ENCODE data around the gene KATNB1. TPM values are rescaled to one million over a fixed set of nuclear protein-coding genes. Genes with fewer than 3 reads are reported as not detected.
"Not testable (repeated sequence)": the region's sequence is repeated elsewhere in the genome, so short reads cannot be mapped to it uniquely, and the experiment has no call there.

The KATNB1 gene
- total RNA-seq, 1 donor from 2014 or later: 47.4 TPM

DNA sequence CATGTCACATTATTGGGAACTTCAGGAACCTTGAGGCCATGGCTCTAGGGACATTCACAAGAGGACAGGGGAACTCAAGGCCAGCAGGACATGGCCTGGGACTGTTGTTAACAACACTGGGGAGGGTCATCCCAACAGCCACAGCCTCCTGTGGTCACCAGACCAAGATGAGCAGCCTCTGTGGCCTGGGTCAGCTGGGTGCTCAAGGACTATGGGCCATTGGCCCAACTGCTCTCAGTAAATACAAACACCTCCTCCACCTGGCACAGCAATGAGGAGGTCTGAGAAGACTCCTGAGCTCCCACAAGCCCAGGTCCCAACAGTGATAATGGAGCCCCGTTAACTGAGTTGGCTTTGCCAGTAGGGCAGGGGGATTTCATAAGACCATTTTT is 45.8 kb downstream of the KATNB1 start:
- Mint-ChIP-seq H3K9me3 (no peaks in the 10 kb centered on the region), H3K27me3 (ENCODE audit: low read depth) (no peaks in the 10 kb centered on the region), H3K36me3 (ENCODE audit: low read depth) (no peaks in the 10 kb centered on the region), H3K27ac (ENCODE audit: unreplicated experiment) (no peak overlapping the region), H3K4me1 (no peaks in the 10 kb centered on the region), H3K4me3 (no peak overlapping the region)
- DNase-seq (ENCODE audit: low read depth, low spot score): no peak
- TF ChIP-seq, protein P1, sequence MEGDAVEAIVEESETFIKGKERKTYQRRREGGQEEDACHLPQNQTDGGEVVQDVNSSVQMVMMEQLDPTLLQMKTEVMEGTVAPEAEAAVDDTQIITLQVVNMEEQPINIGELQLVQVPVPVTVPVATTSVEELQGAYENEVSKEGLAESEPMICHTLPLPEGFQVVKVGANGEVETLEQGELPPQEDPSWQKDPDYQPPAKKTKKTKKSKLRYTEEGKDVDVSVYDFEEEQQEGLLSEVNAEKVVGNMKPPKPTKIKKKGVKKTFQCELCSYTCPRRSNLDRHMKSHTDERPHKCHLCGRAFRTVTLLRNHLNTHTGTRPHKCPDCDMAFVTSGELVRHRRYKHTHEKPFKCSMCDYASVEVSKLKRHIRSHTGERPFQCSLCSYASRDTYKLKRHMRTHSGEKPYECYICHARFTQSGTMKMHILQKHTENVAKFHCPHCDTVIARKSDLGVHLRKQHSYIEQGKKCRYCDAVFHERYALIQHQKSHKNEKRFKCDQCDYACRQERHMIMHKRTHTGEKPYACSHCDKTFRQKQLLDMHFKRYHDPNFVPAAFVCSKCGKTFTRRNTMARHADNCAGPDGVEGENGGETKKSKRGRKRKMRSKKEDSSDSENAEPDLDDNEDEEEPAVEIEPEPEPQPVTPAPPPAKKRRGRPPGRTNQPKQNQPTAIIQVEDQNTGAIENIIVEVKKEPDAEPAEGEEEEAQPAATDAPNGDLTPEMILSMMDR (conservative IDR thresholded peaks at IDR 0.05): no peak

DNA sequence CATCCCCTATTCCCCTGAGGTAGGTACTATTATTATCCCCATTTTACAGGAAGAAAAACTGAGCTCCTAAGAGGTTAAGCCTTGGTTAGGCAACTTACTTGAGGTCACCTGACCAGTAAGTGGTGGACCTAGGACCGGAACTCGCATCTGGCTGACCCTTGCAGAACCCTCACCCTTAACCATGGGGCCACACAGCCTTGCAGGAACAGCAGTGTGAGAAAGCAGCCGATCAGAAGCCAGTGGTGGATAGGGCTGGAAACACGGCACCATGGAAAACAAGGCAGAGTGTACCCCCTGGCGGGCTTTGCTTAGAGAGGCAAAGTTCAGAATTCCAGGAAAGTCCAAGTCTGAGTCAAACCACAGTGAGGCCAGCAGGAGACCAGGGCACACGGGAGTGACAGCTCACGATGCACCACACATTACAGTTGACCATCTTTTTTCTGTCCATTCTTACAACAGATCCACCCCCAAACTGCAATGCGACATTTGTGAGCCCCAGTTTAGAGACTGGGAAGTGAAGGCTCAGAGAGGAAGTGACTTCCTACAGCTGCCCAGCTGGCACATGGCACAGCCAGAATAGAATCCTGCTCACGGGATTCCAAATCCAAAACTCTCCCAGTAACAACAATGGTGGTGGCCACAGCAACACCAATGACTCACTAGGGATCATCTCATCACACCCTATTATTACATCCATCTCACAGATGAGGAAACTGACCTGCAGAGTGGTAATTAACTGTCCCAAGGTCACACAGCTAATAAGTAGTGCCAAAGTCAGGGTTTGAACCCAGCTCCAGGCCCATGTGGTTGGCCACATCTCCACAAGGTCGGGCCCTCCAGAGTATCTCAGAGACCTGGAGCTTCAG is 46.4 kb downstream of the KATNB1 start:
- no peak overlapping the region for H3K4me3 Mint-ChIP-seq
- TF ChIP-seq, protein P1 (conservative IDR thresholded peaks at IDR 0.05): no peak
- H3K27me3 Mint-ChIP-seq (ENCODE audit: low read depth): no peaks in the 10 kb centered on the region
- no peaks in the 10 kb centered on the region for H3K4me1 Mint-ChIP-seq
- DNase-seq (ENCODE audit: low read depth, low spot score): no peak
- H3K27ac Mint-ChIP-seq (ENCODE audit: unreplicated experiment): peak overlapping the region; percentile 40
- H3K36me3 Mint-ChIP-seq (ENCODE audit: low read depth): no peaks in the 10 kb centered on the region
- H3K9me3 Mint-ChIP-seq: no peaks in the 10 kb centered on the region

DNA sequence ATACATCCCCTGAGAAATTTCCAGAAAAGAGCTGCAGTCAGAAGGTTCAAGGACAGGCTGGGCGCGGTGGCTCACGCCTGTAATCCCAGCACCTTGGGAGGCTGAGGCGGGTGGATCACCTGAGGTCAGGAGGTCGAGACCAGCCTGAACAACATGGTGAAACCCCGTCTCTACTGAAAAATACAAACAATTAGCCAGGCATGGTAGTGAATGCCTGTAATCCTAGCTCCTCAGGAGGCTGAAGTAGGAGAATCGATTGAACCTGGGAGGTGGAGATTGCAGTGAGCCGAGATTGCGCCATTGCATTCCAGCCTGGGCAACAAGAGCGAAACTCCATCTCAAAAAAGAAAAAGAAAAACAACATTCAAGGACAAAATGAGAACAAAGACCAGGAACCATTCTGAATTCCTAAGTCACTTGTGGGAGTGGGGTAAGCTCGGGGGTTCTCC is 47.1 kb downstream of the KATNB1 start:
- DNase-seq (ENCODE audit: low read depth, low spot score); H3K27me3 Mint-ChIP-seq (ENCODE audit: low read depth); H3K4me3 Mint-ChIP-seq; H3K27ac Mint-ChIP-seq (ENCODE audit: unreplicated experiment); H3K36me3 Mint-ChIP-seq (ENCODE audit: low read depth); H3K9me3 Mint-ChIP-seq; H3K4me1 Mint-ChIP-seq: not testable (repeated sequence)

DNA sequence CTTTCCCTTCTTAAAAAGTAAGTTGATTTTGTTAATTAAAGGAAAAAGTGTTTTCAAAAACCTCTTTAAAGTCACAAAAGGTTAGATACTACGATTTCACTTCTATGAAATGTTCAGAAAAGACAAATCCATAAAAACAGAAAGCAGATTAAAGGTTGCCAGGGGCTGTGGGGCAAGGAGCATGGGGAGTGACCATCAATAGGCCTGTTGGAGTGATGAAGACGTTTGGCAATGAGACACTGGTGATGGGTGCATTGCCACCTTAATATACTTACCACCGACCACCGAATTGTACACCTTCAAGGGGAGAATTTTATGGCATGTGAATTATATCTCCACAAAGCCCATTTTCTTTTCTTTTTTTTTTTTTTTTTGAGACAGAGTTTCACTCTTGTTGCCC is 47.5 kb downstream of the KATNB1 start:
- Mint-ChIP-seq H3K36me3 (ENCODE audit: low read depth) (no peaks in the 10 kb centered on the region), H3K4me3 (no peak overlapping the region), H3K27ac (ENCODE audit: unreplicated experiment) (peak overlapping the region; percentile 45), H3K4me1 (no peaks in the 10 kb centered on the region), H3K9me3 (no peaks in the 10 kb centered on the region), H3K27me3 (ENCODE audit: low read depth) (no peaks in the 10 kb centered on the region)
- DNase-seq (ENCODE audit: low read depth, low spot score): no peak
- TF ChIP-seq, protein P1 (conservative IDR thresholded peaks at IDR 0.05): no peak

DNA sequence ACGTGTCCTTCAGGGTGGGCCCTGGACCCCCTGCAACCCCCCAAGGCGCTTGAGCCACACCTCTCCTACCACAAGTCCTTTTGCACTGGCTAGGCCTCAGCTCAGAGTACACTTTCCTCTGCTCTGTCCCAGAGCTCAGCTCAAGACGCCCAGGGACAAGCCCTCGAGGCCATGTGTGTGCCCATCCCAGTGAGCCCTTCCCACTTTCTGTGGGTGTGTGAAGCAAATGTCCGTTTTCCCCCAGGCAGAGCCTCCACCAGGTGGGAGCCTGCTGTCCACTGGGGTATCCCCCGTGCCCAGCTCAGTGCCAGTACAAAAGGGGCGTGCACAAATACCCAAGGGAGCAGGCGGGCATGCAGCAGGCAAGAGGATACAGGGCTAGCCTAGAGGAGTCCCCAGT is 48.3 kb downstream of the KATNB1 start:
- DNase-seq (ENCODE audit: low read depth, low spot score): no peak
- H3K9me3 Mint-ChIP-seq: no peaks in the 10 kb centered on the region
- H3K27ac Mint-ChIP-seq (ENCODE audit: unreplicated experiment): no peak overlapping the region
- no peaks in the 10 kb centered on the region for H3K27me3 Mint-ChIP-seq (ENCODE audit: low read depth)
- TF ChIP-seq, protein P1 (conservative IDR thresholded peaks at IDR 0.05): no peak
- no peaks in the 10 kb centered on the region for H3K4me1 Mint-ChIP-seq
- no peak overlapping the region for H3K4me3 Mint-ChIP-seq
- H3K36me3 Mint-ChIP-seq (ENCODE audit: low read depth): no peaks in the 10 kb centered on the region

DNA sequence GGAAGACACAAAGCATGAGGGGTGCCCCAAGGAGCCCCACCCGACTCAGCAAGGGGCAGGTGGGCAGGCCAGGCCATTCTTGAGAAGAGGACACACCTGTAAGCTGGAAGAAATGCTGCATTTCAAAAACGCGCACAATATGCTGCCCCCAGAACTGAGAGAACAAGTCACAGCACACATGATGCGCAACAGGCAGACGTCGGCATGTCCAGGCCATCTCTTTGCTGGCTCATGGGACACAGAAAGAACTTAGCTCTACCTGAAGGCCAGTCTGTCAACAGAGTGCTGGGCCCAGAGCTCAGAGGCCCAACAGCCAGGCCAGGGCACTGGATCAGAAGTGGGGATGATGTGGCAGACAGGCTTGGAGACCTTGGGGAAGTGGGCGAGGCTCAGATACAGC is 48.8 kb downstream of the KATNB1 start:
- Mint-ChIP-seq H3K27ac (ENCODE audit: unreplicated experiment) (no peak overlapping the region), H3K4me1 (peaks cover 2% of the 10 kb centered on the region), H3K36me3 (ENCODE audit: low read depth) (no peaks in the 10 kb centered on the region), H3K9me3 (no peaks in the 10 kb centered on the region), H3K4me3 (no peak overlapping the region), H3K27me3 (ENCODE audit: low read depth) (no peaks in the 10 kb centered on the region)
- TF ChIP-seq, protein P1 (conservative IDR thresholded peaks at IDR 0.05): no peak
- no peak for DNase-seq (ENCODE audit: low read depth, low spot score)
